MM.1S (cell line): ENCODE data around the gene TPD52L1.

ENCODE experiments used
- CTCF ChIP-seq: fragments of 300-600 bp; sonication (generic); IDR thresholded peaks from 2 replicates; pipeline ENCODE4 v1.5.1; 2016; ENCODE audit warnings: antibody characterized with exemption, low read length, mixed read lengths
- EZH2 ChIP-seq: fragments of 300-600 bp; sonication (generic); optimal IDR thresholded peaks from 2 replicates; pipeline ENCODE3; 2017; ENCODE audit warnings: low read depth, mild to moderate bottlenecking, antibody characterized with exemption, low read length, mixed read lengths

GRCh38 chr6:125167579-125167978 lies 14.0 kb downstream of the TPD52L1 start:
- TF ChIP-seq CTCF, result no peak
- no peak for TF ChIP-seq EZH2
